ENCODE measurements around the gene SBNO2.

The SBNO2 gene

DNA sequence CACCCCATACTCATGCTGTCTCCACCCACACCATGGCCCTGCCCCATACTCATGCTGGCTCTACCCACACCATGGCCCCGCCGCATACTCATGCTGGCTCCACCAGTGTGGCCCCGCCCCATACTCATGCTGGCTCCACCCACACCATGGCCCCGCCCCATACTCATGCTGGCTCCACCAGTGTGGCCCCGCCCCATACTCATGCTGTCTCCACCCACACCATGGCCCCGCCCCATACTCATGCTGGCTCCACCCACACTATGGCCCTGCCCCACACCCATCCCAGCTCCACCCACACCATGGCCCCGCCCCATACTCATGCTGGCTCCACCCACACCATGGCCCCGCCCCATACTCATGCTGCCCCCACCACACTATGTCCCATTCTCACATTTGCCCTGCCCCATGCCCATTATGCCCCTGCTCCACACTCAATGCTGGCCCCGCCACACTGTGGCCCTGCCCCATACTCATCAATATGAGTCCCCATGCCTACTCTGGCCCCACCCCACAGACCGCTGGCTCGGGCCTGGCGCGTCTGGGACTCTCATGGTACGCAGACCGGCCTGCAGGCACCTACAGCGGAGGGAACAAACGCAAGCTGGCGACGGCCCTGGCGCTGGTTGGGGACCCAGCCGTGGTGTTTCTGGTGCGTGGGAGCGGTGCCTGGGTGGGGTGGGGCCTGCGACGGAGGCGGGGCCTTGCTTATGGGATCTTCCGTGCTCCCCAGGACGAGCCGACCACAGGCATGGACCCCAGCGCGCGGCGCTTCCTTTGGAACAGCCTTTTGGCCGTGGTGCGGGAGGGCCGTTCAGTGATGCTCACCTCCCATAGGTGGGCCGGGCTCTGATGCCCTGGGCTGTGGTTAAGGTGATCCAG is 110.8 kb downstream of the SBNO2 start:
- no peak for TF ChIP-seq POLR2A (IDR thresholded peaks at IDR 0.05; ENCODE audit: low read depth, low read length)
- no peak for DNase-seq (ENCODE audit: insufficient read length, low spot score)
- no peak for FAIRE-seq

DNA sequence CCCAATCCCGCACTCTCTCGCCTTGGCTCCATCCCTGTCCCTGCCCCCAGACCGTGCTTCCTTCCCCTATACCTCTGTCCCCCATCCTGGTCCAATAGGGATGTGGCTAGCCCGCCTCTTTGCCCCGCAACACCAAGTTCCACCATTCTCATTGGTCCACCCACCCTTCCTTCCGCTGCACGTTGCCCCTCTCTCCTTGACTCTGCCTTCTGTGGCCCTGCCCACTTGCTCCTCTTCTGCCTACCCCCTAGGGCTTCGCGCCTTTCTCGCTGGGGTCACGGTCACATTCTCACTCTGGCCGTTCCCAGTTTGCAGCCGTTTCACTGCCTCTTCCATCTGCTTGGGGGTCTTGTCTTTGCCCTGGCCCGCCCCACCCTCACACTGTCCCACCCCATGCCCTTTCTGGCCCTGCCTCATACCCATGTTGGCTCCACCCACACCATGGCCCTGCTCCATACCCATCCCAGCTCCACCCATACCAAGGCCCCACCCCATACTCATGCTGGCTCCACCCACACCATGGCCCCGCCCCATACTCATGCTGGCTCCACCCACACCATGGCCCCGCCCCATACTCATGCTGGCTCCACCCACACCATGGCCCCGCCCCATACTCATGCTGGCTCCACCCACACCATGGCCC is 111.6 kb downstream of the SBNO2 start:
- no peak for TF ChIP-seq POLR2A (IDR thresholded peaks at IDR 0.05; ENCODE audit: low read depth, low read length)
- no peak for DNase-seq (ENCODE audit: insufficient read length, low spot score)
- FAIRE-seq: no peak

DNA sequence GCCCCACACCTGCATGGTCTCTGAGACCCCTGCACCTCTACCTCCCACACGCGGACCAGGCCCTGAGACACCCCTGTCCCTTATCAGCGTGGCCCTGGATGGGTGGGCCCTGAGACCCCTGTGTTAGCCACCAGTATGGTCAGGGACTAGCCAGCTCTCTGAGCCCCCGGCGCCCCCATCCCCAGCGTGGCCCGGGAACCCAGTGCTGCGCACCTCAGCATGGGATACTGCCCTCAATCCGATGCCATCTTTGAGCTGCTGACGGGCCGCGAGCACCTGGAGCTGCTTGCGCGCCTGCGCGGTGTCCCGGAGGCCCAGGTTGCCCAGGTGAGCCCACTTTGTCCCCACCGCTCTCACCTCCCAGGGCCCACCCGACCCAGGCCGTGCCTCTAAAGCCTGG is 112.1 kb downstream of the SBNO2 start:
- no peak for DNase-seq (ENCODE audit: insufficient read length, low spot score)
- no peak for TF ChIP-seq POLR2A (IDR thresholded peaks at IDR 0.05; ENCODE audit: low read depth, low read length)
- FAIRE-seq: no peak

GRCh38 chr19:1060689-1061088 is 113.4 kb downstream of the SBNO2 start:
- no peak for TF ChIP-seq POLR2A (IDR thresholded peaks at IDR 0.05; ENCODE audit: low read depth, low read length)
- FAIRE-seq (no peak), DNase-seq (ENCODE audit: insufficient read length, low spot score) (no peak)

DNA sequence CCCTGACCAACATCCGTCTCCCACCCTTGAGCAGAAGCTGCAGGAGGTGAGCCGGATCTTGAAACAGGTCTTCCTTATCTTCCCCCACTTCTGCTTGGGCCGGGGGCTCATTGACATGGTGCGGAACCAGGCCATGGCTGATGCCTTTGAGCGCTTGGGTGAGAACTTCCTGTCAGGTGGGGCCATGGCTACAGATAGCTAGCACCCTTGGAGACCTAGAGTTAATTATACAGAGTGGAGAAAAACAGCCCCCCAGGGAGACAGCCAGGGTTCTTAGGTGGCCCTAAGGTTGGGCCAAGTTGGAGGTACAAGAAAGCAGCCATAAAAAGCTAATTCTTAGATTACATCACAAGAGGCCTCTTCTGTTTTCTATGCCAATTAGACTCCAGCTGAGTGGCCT is 116.0 kb downstream of the SBNO2 start:
- TF ChIP-seq POLR2A (IDR thresholded peaks at IDR 0.05; ENCODE audit: low read depth, low read length): no peak
- DNase-seq (ENCODE audit: insufficient read length, low spot score): no peak
- no peak for FAIRE-seq

Data from H54 (cell line).